ENCODE data around the gene ACAA1. TPM values are rescaled to one million over a fixed set of nuclear protein-coding genes. Genes with fewer than 3 reads are reported as not detected.

The ACAA1 gene
- total RNA-seq, 4 donors from 2014 or later: 24.5 to 31.2 (median 29.3) TPM

Other genes starting within 250 kb of the ACAA1 start
- gene VILL, start 146.3 kb downstream of the ACAA1 start, total RNA-seq: 1 to 10 TPM in 1 of 4 donors, under 1 TPM in 3; 0.51 to 4.6 (median 0.66) TPM
- 1 to 10 TPM; 2.4 to 6.2 (median 4.7) TPM for gene PLCD1, start 107.5 kb downstream of the ACAA1 start, total RNA-seq
- gene DLEC1, start 97.9 kb downstream of the ACAA1 start, total RNA-seq: not detected
- gene MYD88, start 1.5 kb upstream of the ACAA1 start, total RNA-seq: 1 to 10 TPM; 2.1 to 6.6 (median 3.3) TPM
- gene OXSR1, start 28.4 kb upstream of the ACAA1 start, total RNA-seq: 10 to 100 TPM; 37.9 to 50.0 (median 43.2) TPM
- gene SLC22A13, start 128.7 kb upstream of the ACAA1 start, total RNA-seq: under 1 TPM in 3 of 4 donors, not detected in 1; 0.29 to 0.58 (median 0.51) TPM
- gene SLC22A14, start 145.2 kb upstream of the ACAA1 start, total RNA-seq: under 1 TPM in 1 of 4 donors, not detected in 3; 0.31 TPM
- 1 to 10 TPM in 1 of 4 donors, under 1 TPM in 3; 0.23 to 1.1 (median 0.44) TPM for gene XYLB, start 209.7 kb upstream of the ACAA1 start, total RNA-seq